Neural progenitor cell (in vitro differentiated cells): ENCODE results near the gene MEMO1.
"Not testable (repeated sequence)": the region's sequence is repeated elsewhere in the genome, so short reads cannot be mapped to it uniquely, and the experiment has no call there.

ENCODE experiments used
- EZH2 ChIP-seq: fragments of 200-600 bp; sonication (generic); IDR thresholded peaks from 2 replicates; pipeline ENCODE4 v1.6.1; 2017; ENCODE audit warnings: antibody characterized with exemption, mild to moderate bottlenecking, moderate library complexity
- EZH2phosphoT487 ChIP-seq: fragments of 200-600 bp; sonication (generic); IDR thresholded peaks from 2 replicates; pipeline ENCODE4 v1.6.1; 2017; ENCODE audit warnings: antibody characterized with exemption
- TF ChIP-seq, protein P1 (sequence below): fragments of 200-600 bp; sonication (generic); IDR thresholded peaks from 2 replicates; pipeline ENCODE4 v1.5.1; 2017; ENCODE audit warnings: antibody characterized with exemption, mild to moderate bottlenecking

DNA sequence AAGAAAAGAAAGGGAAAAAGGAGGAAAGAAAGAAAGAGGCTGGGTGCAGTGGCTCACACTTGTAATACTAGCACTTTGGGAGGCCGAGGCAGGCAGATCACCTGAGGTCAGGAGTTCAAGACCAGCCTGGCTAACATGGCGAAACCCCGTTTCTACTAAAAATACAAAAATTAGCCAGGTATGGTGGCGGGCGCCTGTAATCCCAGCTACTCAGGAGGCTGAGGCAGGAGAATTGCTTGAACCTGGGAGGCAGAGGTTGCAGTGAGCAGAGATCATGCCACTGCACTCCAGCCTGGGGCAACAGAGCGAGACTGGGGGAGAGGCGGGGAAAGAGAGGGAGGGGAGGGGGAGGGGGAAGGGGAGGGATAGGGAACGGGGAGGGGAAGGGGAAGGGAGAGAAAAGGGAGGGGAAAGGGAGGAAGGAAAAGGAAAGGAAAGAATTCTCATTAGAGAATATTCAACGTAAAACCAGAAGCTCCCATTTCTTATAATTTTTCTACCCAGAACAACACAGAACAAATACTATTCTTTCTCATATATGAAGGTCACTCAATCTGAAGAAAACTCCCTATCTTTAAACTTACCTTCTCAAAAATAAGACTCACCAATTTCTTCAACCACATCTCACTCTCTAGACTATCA lies 147.7 kb downstream of the MEMO1 start:
- TF ChIP-seq, protein P1, sequence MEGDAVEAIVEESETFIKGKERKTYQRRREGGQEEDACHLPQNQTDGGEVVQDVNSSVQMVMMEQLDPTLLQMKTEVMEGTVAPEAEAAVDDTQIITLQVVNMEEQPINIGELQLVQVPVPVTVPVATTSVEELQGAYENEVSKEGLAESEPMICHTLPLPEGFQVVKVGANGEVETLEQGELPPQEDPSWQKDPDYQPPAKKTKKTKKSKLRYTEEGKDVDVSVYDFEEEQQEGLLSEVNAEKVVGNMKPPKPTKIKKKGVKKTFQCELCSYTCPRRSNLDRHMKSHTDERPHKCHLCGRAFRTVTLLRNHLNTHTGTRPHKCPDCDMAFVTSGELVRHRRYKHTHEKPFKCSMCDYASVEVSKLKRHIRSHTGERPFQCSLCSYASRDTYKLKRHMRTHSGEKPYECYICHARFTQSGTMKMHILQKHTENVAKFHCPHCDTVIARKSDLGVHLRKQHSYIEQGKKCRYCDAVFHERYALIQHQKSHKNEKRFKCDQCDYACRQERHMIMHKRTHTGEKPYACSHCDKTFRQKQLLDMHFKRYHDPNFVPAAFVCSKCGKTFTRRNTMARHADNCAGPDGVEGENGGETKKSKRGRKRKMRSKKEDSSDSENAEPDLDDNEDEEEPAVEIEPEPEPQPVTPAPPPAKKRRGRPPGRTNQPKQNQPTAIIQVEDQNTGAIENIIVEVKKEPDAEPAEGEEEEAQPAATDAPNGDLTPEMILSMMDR = not testable (repeated sequence)
- TF ChIP-seq EZH2phosphoT487, EZH2: not testable (repeated sequence)
